ENCODE measurements around the gene SLAMF9.
A peak's percentile ranks its signal among the peaks of the same experiment; 100 is the strongest.

The SLAMF9 gene

DNA sequence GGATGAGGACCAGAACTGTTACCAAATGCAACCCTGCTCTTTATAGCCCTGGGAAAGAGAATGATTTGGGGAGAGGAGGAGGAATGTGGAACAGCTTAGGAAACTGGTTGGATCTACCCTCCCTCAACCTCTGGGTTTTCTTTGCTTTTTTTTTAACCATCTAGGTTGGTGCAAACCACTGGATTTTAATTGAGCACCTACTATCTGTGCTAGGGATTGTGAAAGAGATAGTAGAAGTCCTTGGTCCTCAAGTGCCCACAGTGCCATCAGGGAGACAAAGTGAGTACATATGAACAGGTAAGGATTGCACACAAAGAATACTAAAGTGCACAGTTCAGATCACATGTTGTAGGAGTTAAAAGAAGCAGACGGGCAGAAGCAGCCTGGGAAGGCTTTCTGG, 33.4 kb downstream of the SLAMF9 start:
- Histone ChIP-seq H4K20me1 (ENCODE audit: insufficient read depth, low read length) (no peaks in the 10 kb centered on the region), H3K4me1 (ENCODE audit: low read length) (peaks cover 36% of the 10 kb centered on the region), H3K27ac (ENCODE audit: low read length) (peak overlapping the region; percentile 42; the same call in 1 of the 2 replicates), H3K4me3 (ENCODE audit: low read length) (no peak overlapping the region), H3F3A (ENCODE audit: insufficient read depth, low read length) (peaks cover 8% of the 10 kb centered on the region), H2AFZ (ENCODE audit: low read length) (no peak overlapping the region), H3K9me2 (replicated peaks; ENCODE audit: insufficient read depth, low read length) (no peaks in the 10 kb centered on the region), H3K9ac (ENCODE audit: low read length) (no peak overlapping the region), H3K4me2 (ENCODE audit: low read depth, low read length) (no peak overlapping the region), H3K79me2 (ENCODE audit: low read length) (peaks cover 60% of the 10 kb centered on the region), H3K36me3 (replicated peaks; ENCODE audit: insufficient read depth, low read length) (peaks cover 10% of the 10 kb centered on the region), H3K9me3 (replicated peaks; ENCODE audit: insufficient read depth, low read length) (no peaks in the 10 kb centered on the region), H3K27me3 (replicated peaks; ENCODE audit: insufficient read depth, low read length) (no peaks in the 10 kb centered on the region)
- TF ChIP-seq, protein P1, sequence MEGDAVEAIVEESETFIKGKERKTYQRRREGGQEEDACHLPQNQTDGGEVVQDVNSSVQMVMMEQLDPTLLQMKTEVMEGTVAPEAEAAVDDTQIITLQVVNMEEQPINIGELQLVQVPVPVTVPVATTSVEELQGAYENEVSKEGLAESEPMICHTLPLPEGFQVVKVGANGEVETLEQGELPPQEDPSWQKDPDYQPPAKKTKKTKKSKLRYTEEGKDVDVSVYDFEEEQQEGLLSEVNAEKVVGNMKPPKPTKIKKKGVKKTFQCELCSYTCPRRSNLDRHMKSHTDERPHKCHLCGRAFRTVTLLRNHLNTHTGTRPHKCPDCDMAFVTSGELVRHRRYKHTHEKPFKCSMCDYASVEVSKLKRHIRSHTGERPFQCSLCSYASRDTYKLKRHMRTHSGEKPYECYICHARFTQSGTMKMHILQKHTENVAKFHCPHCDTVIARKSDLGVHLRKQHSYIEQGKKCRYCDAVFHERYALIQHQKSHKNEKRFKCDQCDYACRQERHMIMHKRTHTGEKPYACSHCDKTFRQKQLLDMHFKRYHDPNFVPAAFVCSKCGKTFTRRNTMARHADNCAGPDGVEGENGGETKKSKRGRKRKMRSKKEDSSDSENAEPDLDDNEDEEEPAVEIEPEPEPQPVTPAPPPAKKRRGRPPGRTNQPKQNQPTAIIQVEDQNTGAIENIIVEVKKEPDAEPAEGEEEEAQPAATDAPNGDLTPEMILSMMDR (IDR thresholded peaks at IDR 0.05; ENCODE audit: low read length): no peak
- no peak for TF ChIP-seq EZH2phosphoT487 (IDR thresholded peaks at IDR 0.05; ENCODE audit: low read length)
- no peak for TF ChIP-seq EZH2 (optimal IDR thresholded peaks at IDR 0.05; ENCODE audit: low read depth, low read length)
- DNase-seq: no peak

DNA sequence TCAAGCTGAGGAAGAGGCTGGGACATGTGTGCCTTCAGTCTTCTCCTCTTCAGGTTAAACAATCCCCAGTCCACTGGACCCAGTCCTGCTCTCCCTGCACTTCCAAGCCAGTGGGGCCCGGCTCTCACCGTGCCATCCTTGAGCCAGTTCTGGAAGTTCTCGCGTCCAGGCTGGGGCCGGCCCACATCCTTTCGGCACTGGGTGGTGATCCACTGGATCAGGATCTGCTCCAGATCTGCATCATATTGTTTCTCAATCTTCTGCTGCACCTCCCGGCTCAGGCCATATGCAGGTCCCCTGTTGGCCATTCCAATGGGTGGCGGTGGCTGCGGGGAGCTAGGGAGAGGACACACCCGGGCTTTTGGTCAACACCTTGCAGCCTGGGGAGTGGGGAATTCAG, 33.8 kb downstream of the SLAMF9 start:
- no peaks in the 10 kb centered on the region for H4K20me1 ChIP-seq (ENCODE audit: insufficient read depth, low read length)

DNA sequence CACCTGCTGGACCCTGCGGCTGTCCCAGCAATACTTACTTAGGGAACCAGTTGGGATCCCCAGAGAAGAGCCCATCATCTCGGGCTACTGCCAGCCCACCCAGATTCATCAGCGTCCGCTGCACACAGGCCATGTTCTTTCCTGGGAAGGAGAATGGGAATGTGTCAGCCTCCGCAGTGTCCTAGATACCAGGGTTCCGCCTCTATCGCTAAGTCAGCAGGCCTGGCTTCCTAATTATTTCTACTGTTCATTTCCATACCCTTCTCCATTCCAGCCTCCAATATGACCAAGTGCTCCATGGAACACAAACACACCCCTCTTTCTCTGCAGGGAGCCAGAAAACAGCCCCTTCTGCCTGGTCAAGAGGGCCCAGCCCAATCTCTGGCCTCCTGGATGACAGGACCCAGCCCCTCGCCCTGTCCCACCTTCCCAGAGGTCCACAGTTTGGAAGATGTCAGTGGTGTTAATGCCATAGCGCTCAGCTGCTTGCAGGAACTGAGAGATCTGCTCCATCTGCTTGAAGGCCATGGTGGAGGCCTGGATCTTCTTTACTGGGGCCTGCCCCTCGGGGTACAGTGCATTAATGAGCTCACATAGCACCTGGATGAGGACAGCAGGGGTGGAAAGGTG, 34.7 kb downstream of the SLAMF9 start:
- Histone ChIP-seq H3K9me3 (replicated peaks; ENCODE audit: insufficient read depth, low read length) (no peaks in the 10 kb centered on the region), H3K27ac (ENCODE audit: low read length) (no peak overlapping the region), H3K9me2 (replicated peaks; ENCODE audit: insufficient read depth, low read length) (no peaks in the 10 kb centered on the region), H3K79me2 (ENCODE audit: low read length) (peaks cover 51% of the 10 kb centered on the region), H2AFZ (ENCODE audit: low read length) (no peak overlapping the region), H3K36me3 (replicated peaks; ENCODE audit: insufficient read depth, low read length) (peaks cover 10% of the 10 kb centered on the region), H3F3A (ENCODE audit: insufficient read depth, low read length) (peaks cover 8% of the 10 kb centered on the region), H3K4me3 (ENCODE audit: low read length) (no peak overlapping the region), H3K9ac (ENCODE audit: low read length) (no peak overlapping the region), H4K20me1 (ENCODE audit: insufficient read depth, low read length) (no peaks in the 10 kb centered on the region), H3K4me2 (ENCODE audit: low read depth, low read length) (no peak overlapping the region), H3K27me3 (replicated peaks; ENCODE audit: insufficient read depth, low read length) (no peaks in the 10 kb centered on the region), H3K4me1 (ENCODE audit: low read length) (peaks cover 36% of the 10 kb centered on the region)
- no peak for TF ChIP-seq EZH2phosphoT487 (IDR thresholded peaks at IDR 0.05; ENCODE audit: low read length)
- no peak for TF ChIP-seq EZH2 (optimal IDR thresholded peaks at IDR 0.05; ENCODE audit: low read depth, low read length)
- TF ChIP-seq, protein P1 (IDR thresholded peaks at IDR 0.05; ENCODE audit: low read length): no peak
- no peak for DNase-seq

More for the DNA sequence above, 33.8 kb downstream of the SLAMF9 start:
- peaks cover 8% of the 10 kb centered on the region for H3F3A ChIP-seq (ENCODE audit: insufficient read depth, low read length)
- H3K9me3 ChIP-seq (replicated peaks; ENCODE audit: insufficient read depth, low read length): no peaks in the 10 kb centered on the region
- no peaks in the 10 kb centered on the region for H3K9me2 ChIP-seq (replicated peaks; ENCODE audit: insufficient read depth, low read length)
- H3K4me3 ChIP-seq (ENCODE audit: low read length): no peak overlapping the region
- no peak for DNase-seq
- peaks cover 59% of the 10 kb centered on the region for H3K79me2 ChIP-seq (ENCODE audit: low read length)
- no peak overlapping the region for H3K9ac ChIP-seq (ENCODE audit: low read length)
- H3K4me1 ChIP-seq (ENCODE audit: low read length): peaks cover 36% of the 10 kb centered on the region
- no peak for TF ChIP-seq EZH2 (optimal IDR thresholded peaks at IDR 0.05; ENCODE audit: low read depth, low read length)
- no peak for TF ChIP-seq EZH2phosphoT487 (IDR thresholded peaks at IDR 0.05; ENCODE audit: low read length)
- TF ChIP-seq, protein P1 (IDR thresholded peaks at IDR 0.05; ENCODE audit: low read length): no peak
- no peak overlapping the region for H3K4me2 ChIP-seq (ENCODE audit: low read depth, low read length)
- H2AFZ ChIP-seq (ENCODE audit: low read length): no peak overlapping the region
- H3K27ac ChIP-seq (ENCODE audit: low read length): no peak overlapping the region
- no peaks in the 10 kb centered on the region for H3K27me3 ChIP-seq (replicated peaks; ENCODE audit: insufficient read depth, low read length)
- peaks cover 10% of the 10 kb centered on the region for H3K36me3 ChIP-seq (replicated peaks; ENCODE audit: insufficient read depth, low read length)

Data from MM.1S (cell line).